Measurements from ENCODE around the gene RBMS3. TPM values are rescaled to one million over a fixed set of nuclear protein-coding genes. Genes with fewer than 3 reads are reported as not detected.

RBMS3 gene
- total RNA-seq, 1 donor from 2014 or later, result 13.2 TPM

GRCh38 chr3:29903600-29903999 lies 622.7 kb downstream of the RBMS3 start:
- TF ChIP-seq, protein P1, sequence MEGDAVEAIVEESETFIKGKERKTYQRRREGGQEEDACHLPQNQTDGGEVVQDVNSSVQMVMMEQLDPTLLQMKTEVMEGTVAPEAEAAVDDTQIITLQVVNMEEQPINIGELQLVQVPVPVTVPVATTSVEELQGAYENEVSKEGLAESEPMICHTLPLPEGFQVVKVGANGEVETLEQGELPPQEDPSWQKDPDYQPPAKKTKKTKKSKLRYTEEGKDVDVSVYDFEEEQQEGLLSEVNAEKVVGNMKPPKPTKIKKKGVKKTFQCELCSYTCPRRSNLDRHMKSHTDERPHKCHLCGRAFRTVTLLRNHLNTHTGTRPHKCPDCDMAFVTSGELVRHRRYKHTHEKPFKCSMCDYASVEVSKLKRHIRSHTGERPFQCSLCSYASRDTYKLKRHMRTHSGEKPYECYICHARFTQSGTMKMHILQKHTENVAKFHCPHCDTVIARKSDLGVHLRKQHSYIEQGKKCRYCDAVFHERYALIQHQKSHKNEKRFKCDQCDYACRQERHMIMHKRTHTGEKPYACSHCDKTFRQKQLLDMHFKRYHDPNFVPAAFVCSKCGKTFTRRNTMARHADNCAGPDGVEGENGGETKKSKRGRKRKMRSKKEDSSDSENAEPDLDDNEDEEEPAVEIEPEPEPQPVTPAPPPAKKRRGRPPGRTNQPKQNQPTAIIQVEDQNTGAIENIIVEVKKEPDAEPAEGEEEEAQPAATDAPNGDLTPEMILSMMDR (conservative IDR thresholded peaks at IDR 0.05; ENCODE audit: low read depth, low read length), result no peak
- H3K4me3 ChIP-seq (ENCODE audit: low read depth, low read length), result no peak overlapping the region
- no peak for DNase-seq (ENCODE audit: low read depth)

GRCh38 chr3:29906906-29907305 lies 626.0 kb downstream of the RBMS3 start:
- TF ChIP-seq, protein P1 (conservative IDR thresholded peaks at IDR 0.05; ENCODE audit: low read depth, low read length), result no peak
- DNase-seq (ENCODE audit: low read depth), result no peak
- H3K4me3 ChIP-seq (ENCODE audit: low read depth, low read length), result no peak overlapping the region

DNA sequence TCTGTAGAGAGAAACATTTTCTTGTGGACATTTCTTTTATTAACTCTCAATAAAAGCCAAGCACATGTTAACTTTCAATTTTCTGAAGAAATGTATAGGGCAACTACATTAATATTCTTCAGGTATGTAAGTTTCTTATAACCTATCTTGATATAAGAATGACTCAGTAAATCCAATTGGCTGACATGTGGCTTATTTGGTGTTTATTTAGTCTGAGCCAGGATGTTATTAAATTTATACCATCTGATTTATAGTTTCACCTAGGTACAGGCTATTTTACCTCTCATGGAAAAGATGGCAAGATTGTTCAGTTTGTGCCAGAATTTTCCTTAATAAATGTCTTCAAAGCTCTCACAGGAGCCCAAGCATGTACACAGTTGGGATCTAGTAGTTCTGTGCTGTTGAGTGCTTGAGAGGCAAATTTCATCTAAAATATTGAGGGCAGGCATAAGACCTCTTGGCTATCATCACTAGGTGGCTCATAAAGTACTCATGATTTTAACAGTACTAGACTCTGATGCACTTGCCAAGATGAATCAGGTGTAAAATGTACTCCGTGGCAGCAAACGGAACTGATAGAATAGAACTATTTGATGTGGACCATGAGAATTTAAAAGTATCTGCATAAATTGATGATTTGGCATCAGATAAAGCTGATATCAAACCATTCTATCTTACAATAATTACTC lies 631.9 kb downstream of the RBMS3 start:
- no peak overlapping the region for H3K4me3 ChIP-seq (ENCODE audit: low read depth, low read length)
- no peak for DNase-seq (ENCODE audit: low read depth)
- TF ChIP-seq, protein P1 (conservative IDR thresholded peaks at IDR 0.05; ENCODE audit: low read depth, low read length), result no peak

DNA sequence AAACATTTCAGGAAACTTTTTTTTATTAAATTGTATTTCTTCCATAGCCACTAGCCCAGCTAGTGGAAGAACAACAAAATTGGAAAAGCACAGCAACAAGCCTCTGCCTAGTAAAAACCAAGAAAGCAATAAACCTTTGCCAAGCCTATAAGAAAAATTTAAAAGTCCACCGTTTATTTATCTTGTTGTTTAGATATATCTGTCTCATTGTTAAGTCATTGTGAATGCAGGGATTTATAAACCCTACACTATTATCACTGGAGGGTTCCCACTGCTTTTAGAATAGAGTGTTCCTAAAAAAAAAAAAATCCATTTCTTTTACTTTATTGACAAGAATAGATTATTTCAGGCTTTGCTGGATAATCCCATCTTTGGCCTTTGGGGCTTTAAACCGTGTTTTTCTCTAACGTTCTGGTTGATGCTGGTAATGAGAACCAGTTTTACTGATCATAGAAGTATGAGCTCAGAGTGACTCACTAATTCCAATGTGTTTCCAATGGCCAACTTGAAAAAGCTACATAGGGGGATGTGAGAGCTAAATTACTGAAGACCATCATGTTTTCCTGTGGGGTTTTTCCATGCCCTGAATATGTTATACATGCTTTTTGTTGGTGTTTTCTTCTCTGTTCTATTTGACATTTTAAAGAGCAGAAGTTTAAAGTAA lies 634.1 kb downstream of the RBMS3 start:
- TF ChIP-seq, protein P1 (conservative IDR thresholded peaks at IDR 0.05; ENCODE audit: low read depth, low read length), result no peak
- no peak overlapping the region for H3K4me3 ChIP-seq (ENCODE audit: low read depth, low read length)
- no peak for DNase-seq (ENCODE audit: low read depth)

DNA sequence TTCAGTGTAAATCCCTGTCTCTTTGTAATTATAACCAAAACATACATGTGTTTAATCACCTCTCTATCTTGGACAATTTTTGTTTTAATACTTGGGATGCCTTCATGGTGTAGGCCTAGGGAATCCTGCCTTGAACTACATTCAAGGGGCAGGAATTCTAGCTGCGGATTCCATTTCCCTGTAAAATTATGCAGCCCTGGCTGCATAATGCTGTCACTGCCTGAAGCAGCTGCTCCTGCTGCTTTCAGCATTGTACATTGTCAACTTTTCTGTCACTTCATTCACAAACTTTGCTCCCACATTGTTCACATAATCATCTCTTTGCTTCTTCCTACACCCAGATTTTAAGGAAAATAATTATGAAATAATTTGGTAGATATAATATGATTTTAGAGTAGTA lies 638.7 kb downstream of the RBMS3 start:
- no peak overlapping the region for H3K4me3 ChIP-seq (ENCODE audit: low read depth, low read length)

GRCh38 chr3:29922992-29923746 lies 642.3 kb downstream of the RBMS3 start:
- no peak overlapping the region for H3K4me3 ChIP-seq (ENCODE audit: low read depth, low read length)
- DNase-seq (ENCODE audit: low read depth), result peak; percentile 9
- TF ChIP-seq, protein P1 (conservative IDR thresholded peaks at IDR 0.05; ENCODE audit: low read depth, low read length), result no peak

More for the DNA sequence above, 638.7 kb downstream of the RBMS3 start:
- TF ChIP-seq, protein P1 (conservative IDR thresholded peaks at IDR 0.05; ENCODE audit: low read depth, low read length), result no peak
- no peak for DNase-seq (ENCODE audit: low read depth)

Measured in epithelial cell of proximal tubule (primary cell).